Measurements from ENCODE around the gene GOLGA7B.

GOLGA7B gene

DNA sequence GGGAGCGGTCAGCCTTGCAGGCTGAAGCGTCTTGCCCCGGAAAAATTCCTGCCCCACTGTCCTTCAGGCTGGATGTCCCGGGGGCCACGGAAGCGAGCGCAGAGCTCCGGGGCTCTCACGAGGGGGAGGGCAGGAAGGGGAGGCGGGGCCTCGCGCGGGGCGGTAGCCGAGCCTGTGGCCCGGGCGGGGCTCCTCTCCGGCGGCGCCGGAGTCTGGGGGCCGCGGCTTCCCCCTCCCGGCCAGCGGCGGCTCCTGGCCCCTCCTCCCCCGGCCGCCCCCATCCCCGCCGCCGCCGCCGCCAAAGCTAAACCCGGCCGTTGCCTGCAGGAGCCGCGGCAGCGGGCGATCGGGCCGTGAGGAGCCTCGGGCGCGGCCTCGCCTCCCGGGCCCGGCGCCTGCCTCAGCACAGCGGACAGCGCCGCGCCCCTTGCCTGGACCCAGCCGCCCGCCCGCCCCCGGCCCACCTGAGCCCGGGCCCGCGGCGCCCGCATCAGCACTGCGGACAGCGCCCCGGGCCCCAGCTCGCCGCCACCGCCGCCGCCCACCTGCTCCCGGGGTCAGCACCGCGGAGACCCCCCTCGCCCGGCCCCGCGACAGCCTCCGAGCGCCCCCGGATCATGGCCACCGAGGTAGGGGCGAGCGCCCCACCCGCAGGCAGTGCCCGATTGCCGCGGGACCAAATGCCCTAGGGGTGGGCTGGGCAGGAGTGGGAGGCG, at the start of gene GOLGA7B:
Gene GOLGA7B (plus strand): TSS at position 157 of the 716 bp plus-strand sequence. CDS start 461 bp downstream, at position 618.
- peak in 1 of 2 donors; percentile 51 for DNase-seq (ENCODE audit: extremely low read depth in 1 of 2, low read depth in 1 of 2)

DNA sequence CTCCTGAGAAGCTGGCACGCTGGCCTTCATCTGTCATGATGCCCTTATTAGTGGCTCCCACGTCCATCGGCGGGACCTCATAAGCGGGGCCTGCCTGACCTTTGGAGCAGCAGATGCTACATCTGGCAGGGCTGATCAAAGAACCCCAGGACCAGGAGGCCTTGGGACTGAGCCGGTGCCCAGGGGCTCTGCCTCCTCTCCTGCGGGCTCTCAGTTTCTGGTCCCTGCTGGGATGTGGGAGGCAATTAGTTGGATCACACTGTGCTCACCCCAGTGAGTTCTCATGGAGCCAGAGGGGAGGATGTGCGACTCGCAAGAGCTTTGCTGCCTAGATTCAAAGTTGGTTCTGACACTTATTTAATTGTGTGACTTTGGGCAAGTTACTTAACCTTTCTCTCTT, 49.2 kb upstream of the GOLGA7B start:
- DNase-seq (ENCODE audit: extremely low read depth in 1 of 2, low read depth in 1 of 2), result no peak

DNA sequence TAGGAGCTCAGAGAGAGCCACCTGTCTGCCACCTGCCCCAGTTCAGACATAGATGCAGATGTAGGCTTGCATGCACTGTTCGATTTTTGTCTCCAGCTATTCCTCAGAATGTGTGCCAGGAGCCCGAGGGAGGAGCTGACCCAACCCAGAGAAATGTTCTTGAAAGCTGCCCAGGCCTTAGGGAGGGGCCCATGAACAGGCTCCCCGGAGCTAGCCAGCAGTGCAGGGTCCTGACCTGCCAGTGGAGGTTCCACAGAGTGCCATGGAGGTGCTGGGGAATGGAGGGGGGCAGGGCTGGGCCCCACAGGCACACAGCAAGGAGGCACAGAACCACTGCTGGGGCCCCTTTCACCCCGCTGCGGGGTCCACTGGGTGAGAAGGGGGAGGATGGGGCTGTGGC, 48.2 kb upstream of the GOLGA7B start:
- DNase-seq (ENCODE audit: extremely low read depth in 1 of 2, low read depth in 1 of 2), result no peak

DNA sequence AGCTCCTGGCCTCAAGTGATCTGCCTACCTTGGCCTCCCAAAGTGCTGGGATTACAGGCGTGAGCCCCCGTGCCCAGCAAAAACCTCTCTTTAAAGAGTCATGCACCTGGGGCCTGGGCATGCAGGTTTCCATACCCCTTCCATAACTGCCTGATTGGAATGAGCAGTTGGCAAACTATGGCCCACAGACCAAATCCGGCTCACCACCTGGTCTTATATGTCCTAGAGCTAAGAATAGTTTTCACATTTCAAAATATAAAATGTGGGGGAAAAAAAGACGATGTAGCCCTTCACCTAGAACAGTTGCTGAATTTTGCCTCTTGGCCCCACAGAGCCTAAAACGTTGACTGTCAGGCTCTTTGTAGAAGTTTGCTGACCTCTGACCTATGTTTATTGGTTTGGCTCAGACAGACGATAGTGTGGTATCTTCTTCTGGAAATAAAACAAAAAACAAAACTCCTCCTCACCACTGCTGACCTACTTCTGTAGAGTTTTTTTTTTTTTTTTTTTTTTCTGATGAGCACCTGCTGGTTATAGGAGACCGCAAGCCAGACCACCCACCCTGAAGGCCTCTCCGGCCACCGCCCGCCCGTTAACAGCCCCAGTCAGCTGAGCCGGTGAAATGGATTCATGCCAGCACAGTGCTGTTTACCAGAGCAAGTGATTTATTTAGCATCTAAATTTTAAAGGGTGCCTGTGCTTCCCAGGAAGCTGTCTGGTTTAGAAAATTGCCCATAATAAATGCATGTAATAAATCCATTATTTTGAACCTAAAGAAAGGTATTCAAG, 44.4 kb upstream of the GOLGA7B start:
- DNase-seq (ENCODE audit: extremely low read depth in 1 of 2, low read depth in 1 of 2), result no peak

DNA sequence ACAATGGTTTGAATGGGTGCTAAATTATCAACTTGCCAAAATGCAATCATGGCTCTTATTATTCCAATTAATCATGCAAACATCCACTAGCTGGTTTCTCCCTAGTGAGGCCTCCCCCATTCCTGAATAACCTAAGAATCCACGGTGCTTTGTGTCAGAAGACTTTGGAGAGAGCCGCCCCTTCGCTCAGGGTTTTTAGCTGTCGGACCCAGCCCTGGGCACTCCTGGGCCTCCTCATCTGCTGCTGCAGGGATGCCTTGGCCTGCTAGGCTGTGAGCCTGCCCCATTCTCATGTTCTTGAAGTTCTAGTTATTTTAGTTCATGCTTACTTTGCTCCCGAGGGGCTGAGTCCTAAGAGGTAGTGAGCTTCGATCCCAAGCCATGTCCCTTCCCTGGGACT, 43.7 kb upstream of the GOLGA7B start:
- no peak for DNase-seq (ENCODE audit: extremely low read depth in 1 of 2, low read depth in 1 of 2)

DNA sequence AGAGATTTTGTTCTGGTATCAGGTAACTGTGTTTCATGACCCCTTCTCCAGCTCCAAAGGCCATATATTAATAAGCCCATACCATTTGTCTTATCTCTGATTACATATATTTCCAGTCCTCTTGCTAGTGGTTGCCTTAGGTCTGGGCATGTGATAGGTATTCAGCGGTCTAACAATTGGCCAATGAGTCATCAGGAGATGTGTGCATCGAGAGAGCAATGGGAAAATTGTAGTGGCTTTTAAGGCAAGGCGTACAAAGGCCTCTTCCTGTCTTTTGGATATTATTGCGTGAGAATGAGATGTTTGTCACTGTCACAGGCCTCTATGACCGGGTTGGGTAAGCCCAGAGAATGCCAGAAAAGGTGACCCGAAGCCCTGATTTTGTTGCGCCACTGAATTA, 39.2 kb upstream of the GOLGA7B start:
- no peak for DNase-seq (ENCODE audit: extremely low read depth in 1 of 2, low read depth in 1 of 2)

DNA sequence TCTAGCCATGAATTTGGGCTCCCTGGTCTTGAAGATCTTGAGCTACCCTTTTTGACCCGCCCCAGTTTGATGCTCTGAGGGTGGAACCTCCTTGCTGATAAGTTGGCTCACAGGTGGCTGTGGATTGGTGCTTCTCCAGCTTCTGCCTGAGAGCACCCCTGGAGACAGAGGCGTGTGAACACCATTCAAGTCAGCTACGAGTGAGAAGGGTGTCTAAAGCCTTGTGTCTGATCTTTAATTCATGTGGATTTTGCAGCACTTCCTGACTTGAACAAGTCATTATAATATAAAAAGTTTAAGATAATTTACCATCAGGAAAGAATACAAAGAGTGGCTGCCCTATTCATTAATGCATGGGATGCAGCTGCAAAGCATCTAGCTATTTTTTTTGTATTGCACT, 37.7 kb upstream of the GOLGA7B start:
- DNase-seq (ENCODE audit: extremely low read depth in 1 of 2, low read depth in 1 of 2), result no peak

DNA sequence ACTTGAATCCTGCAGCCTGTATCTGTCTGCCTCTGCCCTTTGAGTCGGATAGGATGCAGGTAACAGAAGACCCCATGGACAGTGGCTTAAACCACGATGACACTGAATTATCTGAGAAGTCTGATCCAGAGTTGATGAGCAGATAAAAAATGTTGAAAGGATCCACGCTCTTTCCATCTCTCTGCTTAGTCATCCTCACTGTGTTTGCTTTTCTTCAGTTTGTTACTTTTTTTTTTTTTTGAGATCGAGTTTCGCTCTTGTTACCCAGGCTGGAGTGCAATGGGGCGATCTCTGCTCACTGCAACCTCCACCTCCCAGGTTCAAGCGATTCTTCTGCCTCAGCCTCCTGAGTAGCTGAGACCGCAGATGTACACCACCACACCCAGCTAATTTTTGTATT, 36.9 kb upstream of the GOLGA7B start:
- no peak for DNase-seq (ENCODE audit: extremely low read depth in 1 of 2, low read depth in 1 of 2)

DNA sequence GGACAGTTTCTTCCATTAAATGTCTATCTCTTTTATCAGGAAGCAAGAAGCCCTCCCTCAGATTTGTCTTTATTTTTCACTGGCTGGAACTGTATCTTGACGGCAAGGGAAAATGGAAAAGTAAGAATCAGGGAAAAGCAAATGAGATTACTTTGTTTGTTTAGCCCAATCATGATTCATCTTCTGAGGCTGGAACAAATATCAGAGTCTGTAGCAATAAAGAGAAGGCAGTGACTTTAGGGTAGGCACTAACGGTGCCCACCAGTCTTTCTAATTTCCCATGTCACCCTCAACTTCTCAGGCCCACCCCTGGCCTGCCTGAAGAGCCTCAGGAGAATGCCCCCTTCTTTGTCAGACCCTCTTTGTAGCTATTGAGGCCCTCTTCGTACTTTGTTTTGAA, 36.3 kb upstream of the GOLGA7B start:
- DNase-seq (ENCODE audit: extremely low read depth in 1 of 2, low read depth in 1 of 2), result no peak

DNA sequence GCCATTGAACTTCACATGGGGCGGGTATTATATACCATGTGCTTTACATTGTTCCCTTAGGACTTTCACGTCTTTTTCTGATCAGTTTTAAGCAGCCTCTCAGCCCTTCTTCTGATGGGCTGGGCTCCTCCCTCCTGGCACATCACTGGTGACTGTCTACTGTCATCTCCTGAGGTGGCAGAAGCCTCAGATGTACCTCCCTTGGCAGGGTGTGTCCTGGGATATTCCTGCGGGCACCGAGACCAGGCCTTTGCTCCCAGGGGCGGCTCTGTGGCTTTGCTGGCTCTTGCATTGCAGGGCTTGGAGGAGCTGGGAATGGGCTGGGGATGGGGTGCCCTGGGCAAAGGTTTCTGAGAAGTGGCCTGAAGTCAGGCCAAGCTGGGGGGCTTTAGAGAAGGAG, 34.6 kb upstream of the GOLGA7B start:
- no peak for DNase-seq (ENCODE audit: extremely low read depth in 1 of 2, low read depth in 1 of 2)

DNA sequence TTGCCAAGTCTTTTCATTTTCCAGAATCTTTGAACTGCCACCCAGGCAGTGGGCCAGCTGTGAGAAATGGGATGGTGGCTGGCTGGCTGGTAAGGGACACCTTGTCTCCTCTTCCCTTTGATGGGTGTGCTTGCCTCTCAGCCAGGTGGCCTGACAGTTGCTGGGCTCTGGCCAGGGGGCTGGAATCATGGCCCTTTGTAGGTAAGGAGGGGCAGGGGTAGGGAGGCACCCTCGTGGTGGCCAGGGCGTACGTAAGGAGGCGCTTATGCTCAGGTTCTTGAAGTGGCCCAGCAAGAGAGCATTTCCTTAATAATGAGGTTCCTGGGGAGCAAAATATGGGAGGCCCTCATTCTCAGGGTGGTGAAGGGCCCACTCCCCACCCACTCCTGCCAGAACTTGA, 33.0 kb upstream of the GOLGA7B start:
- DNase-seq (ENCODE audit: extremely low read depth in 1 of 2, low read depth in 1 of 2), result no peak

DNA sequence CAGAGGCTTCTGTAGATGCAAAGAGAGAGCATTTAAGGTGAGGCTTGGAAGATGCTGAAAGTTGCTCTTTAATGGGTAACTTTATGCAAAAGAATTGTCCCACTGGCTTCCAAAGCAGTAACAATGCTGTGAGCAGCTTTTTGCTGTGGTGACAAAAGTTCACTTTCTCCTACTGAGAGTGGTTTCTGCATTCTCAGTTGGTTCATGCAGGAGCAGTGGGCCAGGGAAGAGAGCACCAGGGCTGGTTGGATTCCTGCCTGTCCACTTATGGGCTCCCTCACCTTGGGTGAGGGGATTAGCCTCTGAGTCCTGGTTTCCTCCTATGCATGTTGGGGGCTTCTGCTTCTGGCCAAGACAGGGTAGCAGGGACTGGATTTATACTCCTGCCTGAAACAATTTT, 31.1 kb upstream of the GOLGA7B start:
- DNase-seq (ENCODE audit: extremely low read depth in 1 of 2, low read depth in 1 of 2), result no peak

DNA sequence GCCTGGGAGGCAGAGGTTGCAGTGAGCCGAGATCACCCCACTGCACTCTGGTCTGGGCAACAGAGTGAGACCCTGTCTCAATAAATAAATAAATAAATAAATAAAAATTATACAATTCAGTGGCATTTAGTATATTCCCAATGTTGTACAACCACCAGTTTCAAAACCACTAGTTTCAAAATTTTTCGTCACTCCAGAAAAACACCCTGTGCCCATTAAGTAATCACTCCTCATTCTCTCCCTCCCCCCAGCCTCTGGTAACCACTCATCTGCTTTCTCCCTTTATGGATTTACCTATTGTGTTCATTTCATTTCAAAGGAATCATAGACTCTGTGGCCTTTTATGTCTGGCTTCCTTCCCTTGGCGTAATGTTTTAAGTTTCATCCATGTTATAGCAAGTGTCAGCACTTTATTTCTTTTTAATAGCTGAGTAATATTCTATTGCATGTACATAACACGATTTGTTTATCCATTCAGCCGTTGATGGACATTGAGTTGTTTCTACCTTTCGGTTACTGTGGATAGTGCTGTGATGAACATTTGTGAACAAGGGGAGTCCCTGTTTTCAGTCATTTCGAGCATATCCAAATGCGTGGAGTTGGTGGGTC, 29.4 kb upstream of the GOLGA7B start:
- no peak for DNase-seq (ENCODE audit: extremely low read depth in 1 of 2, low read depth in 1 of 2)

DNA sequence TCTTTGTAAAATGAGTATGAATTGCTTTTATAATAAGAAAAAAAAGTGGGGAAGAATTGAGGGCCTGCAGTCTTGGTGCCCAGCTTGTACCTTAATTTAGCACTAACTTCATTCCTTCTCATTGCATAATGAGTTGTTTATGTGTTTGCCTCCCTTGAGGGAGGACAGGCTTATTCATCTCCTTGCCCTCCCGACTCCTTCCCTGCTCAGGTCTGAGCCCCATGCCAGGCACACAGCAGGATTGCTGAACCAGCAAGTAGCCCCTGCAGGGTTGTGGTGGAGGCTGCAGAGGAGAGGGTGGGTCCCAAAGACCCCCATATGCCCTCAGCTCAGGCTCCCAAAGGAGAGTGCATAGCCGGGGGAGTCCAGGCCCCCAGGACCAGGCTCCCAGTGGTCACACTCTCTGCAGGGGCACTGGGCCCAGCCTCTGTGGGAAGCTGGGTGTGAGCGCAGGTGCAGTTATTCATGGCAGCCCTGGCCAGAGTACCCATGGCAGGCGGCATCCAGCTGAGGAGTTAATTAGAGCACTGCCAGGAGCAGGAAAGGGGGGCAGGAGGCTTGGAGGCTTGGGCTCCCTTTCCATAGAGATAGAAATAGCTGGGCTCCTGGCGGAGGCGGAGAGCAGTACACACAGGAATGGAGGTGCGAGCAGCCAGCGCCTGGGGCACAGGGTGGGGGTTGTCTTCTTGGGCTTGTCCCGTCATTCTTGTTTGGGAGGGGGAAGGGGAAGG, 28.2 kb upstream of the GOLGA7B start:
- no peak for DNase-seq (ENCODE audit: extremely low read depth in 1 of 2, low read depth in 1 of 2)

DNA sequence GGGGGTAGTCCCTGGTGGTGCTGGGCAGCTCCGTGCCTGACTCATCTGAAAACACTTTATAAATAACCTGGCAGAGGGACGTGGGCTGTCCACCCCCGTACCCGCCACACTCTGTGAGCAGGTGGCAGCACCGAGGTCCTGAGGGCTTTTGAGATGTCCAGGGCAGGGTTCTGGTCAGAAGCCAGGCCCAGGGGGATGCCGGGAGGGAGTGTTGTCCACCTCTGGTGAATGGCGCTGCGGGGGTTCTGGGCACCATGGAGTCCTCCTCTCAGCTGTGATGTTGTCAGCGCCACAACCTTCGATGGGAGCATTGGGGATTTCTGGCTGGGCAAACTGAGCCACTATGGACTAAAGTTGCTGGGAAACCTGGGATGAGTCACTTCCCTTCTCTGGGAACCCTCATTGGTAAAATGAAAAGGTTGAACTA, 27.4 kb upstream of the GOLGA7B start:
- no peak for DNase-seq (ENCODE audit: extremely low read depth in 1 of 2, low read depth in 1 of 2)

DNA sequence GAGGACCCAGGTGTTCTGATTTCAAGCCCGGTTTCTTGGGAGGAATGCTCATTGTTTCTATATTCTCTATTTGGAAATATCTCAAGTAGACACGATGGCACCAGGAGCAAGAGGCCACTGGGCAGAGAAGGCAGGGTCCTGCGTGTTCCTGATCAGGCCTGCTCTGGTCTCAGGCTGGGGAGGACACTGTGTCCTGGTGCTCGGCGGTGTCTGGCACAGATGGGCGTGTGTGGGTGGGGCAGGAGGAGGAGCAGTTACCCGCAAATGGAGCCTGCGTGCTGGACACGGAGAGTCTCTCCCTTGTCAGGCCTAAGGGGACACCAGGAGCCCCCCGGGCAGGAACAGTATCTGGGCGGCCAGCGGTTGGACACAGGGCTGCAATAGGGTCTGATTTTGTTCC, 25.9 kb upstream of the GOLGA7B start:
- no peak for DNase-seq (ENCODE audit: extremely low read depth in 1 of 2, low read depth in 1 of 2)

DNA sequence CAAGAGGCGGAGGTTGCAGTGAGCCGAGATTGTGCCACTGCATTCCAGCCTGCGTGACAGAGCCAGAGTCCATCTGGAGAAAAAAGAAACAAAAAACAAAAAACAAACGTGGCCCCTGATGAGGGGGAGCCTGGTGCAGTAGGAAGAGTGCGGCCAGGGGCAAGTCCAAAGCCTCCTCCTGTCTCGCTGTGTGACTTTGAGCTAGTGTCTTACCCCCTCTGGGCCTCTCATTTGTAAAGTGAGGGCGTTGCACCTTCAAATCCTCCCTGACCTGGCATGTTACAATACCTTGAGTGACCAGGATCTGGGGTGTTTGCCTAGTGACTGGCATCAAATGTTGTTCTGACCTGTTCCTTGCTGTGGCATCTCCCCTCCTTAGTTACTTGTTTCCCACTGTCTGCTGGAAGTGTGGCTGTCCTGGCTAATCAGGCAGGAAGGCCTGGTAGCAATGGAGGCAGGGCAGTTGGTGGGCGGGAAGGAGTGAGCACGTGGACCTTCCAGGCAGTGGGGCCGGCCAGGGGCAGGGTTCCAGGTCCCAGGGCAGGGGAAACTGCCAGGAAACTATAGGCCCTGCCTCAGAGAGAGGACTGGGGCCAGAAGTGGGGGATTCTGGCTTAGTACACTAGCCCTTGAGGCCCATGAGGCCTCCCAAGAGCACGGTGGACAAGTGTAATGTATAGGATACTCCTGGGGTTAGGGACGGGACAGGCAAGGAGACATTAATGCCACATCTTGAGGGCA, 24.5 kb upstream of the GOLGA7B start:
- DNase-seq (ENCODE audit: extremely low read depth in 1 of 2, low read depth in 1 of 2), result no peak

DNA sequence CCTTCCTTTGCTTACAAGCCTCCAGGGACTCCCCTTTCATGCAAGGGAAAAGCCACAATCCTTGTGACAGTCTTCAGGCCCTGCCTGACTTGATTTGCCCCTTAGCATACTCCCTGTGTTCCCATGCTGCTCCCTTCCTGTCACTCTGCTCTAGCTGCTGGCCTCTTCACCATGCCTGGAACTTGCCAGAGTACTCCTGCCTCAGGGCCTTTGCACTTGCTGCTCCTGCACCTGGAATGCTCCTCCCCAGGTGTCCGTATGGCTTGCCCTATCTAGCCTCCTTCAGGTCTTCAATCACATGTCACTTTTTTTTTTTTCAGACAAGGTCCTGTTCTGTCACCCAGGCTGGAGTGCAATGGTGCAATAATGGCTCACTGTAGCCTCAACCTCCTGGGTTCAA, 22.8 kb upstream of the GOLGA7B start:
- DNase-seq (ENCODE audit: extremely low read depth in 1 of 2, low read depth in 1 of 2), result no peak

DNA sequence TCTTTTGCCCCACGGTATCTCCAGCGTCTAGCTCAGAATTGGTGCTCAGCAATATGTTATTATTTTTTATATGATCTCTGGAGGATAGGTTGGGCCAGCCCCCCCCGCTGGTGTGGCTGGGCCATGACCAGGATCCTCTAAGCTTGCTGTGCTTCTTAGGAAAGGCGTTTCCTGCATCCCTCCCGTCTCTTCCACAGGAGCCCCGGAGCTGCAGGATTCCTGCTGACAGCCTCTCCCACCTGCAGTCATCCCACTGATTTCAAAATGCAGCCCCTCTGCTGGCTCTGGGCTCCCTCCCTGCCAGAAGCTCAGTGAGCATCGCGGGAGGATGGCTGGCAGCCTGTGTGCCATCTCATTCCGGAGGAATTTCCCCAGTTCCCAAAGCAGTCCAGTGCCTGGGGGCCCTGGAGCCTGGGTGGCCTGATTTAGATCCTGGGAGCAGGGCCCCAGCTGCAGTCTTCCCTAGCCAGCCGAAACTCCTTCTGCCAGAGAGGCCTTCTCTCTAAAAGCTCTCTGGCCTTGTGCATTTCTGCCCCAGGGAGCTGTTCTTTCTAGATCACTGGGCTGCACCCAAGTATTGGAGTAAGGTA, 21.8 kb upstream of the GOLGA7B start:
- DNase-seq (ENCODE audit: extremely low read depth in 1 of 2, low read depth in 1 of 2), result no peak

DNA sequence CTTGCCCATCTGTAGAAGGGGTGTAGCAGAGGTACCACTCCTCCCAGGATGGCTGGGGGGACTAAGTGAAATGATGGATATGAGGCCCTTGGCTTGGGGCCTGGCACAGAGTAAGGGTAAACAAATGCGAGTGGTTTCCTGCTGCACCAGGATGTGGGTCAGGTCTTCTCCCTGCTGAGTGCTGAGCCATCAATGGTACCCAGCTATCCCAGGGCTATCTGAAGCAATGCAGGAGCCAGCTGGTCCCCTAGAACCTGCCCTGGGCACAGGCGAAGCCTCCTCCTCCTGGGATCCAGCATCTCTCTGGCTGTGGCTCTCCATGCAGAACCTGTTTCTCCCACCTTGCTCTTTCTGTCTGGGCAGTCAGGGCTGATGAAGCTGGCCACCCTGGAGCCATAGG, 20.9 kb upstream of the GOLGA7B start:
- DNase-seq (ENCODE audit: extremely low read depth in 1 of 2, low read depth in 1 of 2), result no peak
